Thyroid gland (tissue), 4 donors: ENCODE data around the gene APOLD1.

Source experiments
- POLR2A ChIP-seq, 2 donors: fragments of 450-650 bp; IDR thresholded peaks; one replicate each; pipeline ENCODE4 v1.6.1; 2017; ENCODE audit warnings: antibody characterized with exemption in 2 of 2, mild to moderate bottlenecking in 2 of 2, moderate library complexity in 1 of 2
- TF ChIP-seq, protein P1 (sequence below), 6 experiments: fragments of 200-600 bp in 3 of 6; fragments of 450-650 bp in 3 of 6; sonication (generic) in 3 of 6; IDR thresholded peaks; one replicate each; pipeline ENCODE4 v1.5.1; 2016 to 2019; ENCODE audit warnings: antibody characterized with exemption in 6 of 6, mild to moderate bottlenecking in 2 of 6, inconsistent platforms in 1 of 6, moderate library complexity in 1 of 6

DNA sequence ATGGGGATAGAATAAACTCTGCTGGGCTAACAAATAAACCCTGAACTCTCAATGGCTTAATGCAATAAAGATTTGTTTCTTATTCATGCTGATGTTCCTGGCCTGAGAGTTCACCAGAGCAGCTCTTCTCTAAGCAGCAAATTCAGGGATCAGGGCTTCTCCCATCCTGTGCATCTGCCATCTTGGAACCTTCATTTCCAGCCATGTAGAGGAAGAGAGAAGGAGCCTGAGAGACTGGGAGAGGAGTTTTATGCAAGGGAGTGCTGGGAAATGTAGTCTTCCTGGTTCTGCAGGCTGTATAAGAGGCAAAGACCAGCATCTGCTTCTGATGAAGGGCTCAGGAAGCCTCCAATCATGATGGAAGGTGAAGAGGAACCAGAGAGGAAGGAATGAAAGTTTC lies 20.6 kb upstream of the APOLD1 start:
- TF ChIP-seq, protein P1, sequence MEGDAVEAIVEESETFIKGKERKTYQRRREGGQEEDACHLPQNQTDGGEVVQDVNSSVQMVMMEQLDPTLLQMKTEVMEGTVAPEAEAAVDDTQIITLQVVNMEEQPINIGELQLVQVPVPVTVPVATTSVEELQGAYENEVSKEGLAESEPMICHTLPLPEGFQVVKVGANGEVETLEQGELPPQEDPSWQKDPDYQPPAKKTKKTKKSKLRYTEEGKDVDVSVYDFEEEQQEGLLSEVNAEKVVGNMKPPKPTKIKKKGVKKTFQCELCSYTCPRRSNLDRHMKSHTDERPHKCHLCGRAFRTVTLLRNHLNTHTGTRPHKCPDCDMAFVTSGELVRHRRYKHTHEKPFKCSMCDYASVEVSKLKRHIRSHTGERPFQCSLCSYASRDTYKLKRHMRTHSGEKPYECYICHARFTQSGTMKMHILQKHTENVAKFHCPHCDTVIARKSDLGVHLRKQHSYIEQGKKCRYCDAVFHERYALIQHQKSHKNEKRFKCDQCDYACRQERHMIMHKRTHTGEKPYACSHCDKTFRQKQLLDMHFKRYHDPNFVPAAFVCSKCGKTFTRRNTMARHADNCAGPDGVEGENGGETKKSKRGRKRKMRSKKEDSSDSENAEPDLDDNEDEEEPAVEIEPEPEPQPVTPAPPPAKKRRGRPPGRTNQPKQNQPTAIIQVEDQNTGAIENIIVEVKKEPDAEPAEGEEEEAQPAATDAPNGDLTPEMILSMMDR (IDR thresholded peaks at IDR 0.05), result no peak
- TF ChIP-seq POLR2A (IDR thresholded peaks at IDR 0.05), result no peak
